Choroid plexus epithelial cell (primary cell): Measurements from ENCODE around the gene MAN1A1.

ENCODE experiments used
- DNase-seq: peaks from one replicate; pipeline ENCODE4 v3.0.0-alpha.2; 2010; ENCODE audit warnings: low read depth
- H3K4me3 ChIP-seq: 2 replicates; pipeline ENCODE4 v1.5.1; 2011; ENCODE audit warnings: low read depth, mild to moderate bottlenecking, control low read depth, low read length, moderate library complexity
- CTCF ChIP-seq: conservative IDR thresholded peaks from 2 replicates; pipeline ENCODE4 v1.5.1; 2011; ENCODE audit warnings: low read depth, mild to moderate bottlenecking, control low read depth, inconsistent platforms, low read length, moderate library complexity

Gene MAN1A1

GRCh38 chr6:119205911-119206618 is 143.5 kb downstream of the MAN1A1 start:
- H3K4me3 ChIP-seq, result no peak overlapping the region
- no peak for TF ChIP-seq CTCF
- no peak for DNase-seq

GRCh38 chr6:119204719-119205118 is 144.8 kb downstream of the MAN1A1 start:
- TF ChIP-seq CTCF, result no peak

GRCh38 chr6:119201480-119201879 is 148.1 kb downstream of the MAN1A1 start:
- H3K4me3 ChIP-seq, result no peak overlapping the region
- no peak for TF ChIP-seq CTCF
- no peak for DNase-seq

More at GRCh38 chr6:119204719-119205118, 144.8 kb downstream of the MAN1A1 start:
- no peak for DNase-seq
- no peak overlapping the region for H3K4me3 ChIP-seq

- TF ChIP-seq CTCF, result no peak
- H3K4me3 ChIP-seq, result no peak overlapping the region
- DNase-seq, result no peak
Observed at GRCh38 chr6:119200512-119201175, 148.9 kb downstream of the MAN1A1 start.

GRCh38 chr6:119197271-119197670 is 152.3 kb downstream of the MAN1A1 start:
- no peak for DNase-seq
- no peak for TF ChIP-seq CTCF
- no peak overlapping the region for H3K4me3 ChIP-seq

DNA sequence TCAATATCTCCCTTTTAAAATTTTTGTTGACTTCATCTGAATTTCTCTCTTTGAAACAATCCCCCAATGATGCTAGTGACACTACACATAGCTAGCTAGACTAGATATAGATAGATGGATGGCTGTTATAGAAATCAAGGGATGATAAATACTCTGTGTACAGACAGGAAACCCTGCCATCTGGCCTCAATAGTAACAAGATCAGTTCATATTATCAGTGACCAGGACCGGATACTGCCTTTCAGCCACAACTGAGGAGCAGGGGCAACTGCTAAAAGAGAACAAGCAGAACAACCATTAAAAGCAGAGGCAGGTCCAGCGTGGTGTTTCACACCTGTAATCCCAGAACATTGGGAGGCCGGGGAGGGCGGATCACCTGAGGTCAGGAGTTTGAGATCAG is 152.8 kb downstream of the MAN1A1 start:
- TF ChIP-seq CTCF, result no peak
- H3K4me3 ChIP-seq, result no peak overlapping the region
- no peak for DNase-seq

DNA sequence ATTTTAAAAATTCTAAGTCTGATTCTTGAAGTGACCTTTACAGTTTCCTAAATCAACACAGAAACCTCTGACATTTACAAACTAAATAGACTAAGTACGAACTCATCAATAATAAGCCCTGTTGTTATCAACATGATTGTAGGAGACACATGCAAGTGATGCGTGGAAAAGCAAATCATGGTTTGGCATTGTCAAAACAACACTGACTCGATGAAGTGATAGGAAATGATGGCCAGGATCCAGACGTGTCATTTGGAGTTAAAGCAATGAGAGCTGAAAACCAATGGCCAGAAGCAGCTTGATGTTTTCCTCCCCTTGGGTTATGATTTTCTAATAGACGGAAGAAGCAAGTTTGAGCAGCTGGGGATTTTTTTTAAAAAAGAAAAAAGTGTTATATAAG is 153.7 kb downstream of the MAN1A1 start:
- no peak overlapping the region for H3K4me3 ChIP-seq
- no peak for TF ChIP-seq CTCF
- DNase-seq, result no peak
